ENCODE results near the gene MAP4K3.
"Not testable (repeated sequence)": the region's sequence is repeated elsewhere in the genome, so short reads cannot be mapped to it uniquely, and the experiment has no call there.

MAP4K3 gene

DNA sequence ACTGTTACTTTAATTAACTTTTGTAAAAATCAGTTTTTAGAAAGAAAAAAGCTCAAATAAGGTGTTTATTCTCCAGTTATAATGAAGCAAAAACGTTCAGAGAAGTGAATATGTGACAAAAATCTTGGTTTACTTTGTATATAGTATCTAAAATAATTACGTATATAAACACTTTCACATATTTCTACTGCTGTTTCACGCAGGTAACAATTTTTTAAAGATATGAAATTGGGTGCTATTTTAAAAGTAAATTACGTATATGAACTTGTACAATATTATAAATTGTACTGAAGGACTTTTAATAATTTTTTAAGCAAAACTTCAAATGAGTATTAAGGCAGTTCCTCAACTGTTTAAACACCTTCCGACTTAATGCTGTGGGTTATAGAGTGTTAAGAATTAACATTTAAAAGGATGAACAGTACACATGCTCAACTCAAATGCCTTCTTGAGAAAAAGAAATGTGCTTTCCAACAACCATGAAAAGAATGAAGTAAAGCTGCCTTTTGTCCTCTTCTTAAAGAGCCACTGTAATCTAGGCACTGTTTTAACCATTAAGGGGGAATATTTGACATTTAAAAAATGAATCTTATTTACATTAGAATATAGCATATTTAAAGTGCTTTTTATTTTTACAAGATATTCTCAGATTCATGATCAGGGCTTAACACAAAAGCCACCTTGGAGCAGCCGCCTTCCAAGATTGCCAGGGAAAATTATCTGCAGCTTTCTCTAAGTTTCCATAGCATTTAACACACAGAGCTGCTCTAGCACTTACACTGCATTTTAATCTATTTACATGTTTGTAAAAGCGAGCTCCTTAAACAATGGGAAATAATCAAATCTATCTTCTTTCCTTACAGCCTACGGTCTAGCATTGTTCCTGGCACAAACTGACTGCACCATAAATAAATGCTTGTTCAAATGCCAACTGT lies 136.8 kb downstream of the MAP4K3 start:
- DNase-seq = no peak

DNA sequence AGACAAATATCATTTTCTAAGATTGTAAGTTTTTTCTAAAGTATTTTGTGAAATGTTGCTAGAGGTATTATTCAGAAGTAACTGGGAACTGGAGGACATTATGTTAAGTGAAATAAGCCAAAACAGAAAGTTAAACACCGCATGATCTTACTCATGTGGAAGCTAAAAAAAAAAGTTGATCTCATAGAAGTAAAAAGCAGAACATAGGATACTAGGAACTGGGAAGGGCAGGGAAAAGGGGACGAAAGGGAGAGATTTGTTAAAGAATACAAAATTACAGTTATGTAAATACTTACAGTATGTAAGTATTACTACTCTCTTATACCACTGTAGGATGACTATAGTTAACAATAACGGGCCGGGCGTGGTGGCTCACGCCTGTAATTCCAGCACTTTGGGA lies 146.7 kb downstream of the MAP4K3 start:
- no peak for DNase-seq

GRCh38 chr2:39289609-39290008 lies 147.5 kb downstream of the MAP4K3 start:
- no peak for DNase-seq

DNA sequence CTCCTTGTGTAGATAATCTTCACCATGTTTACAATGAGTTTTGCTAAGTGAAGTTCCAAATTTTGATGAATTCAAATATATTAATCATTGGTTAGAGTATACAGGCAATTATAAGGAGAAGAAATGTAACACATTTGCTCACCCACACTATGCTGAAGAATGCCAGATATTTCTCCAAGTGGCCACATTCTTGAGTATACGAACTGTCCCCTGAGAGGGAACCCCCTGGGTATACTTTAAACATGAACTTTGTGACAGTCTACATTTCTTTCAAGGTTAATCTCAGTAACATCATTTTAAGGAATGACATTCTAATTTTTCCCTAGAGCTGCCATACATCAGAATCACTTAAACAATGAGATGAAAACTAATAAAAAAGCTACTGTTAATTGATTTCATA lies 153.5 kb downstream of the MAP4K3 start:
- DNase-seq = no peak

DNA sequence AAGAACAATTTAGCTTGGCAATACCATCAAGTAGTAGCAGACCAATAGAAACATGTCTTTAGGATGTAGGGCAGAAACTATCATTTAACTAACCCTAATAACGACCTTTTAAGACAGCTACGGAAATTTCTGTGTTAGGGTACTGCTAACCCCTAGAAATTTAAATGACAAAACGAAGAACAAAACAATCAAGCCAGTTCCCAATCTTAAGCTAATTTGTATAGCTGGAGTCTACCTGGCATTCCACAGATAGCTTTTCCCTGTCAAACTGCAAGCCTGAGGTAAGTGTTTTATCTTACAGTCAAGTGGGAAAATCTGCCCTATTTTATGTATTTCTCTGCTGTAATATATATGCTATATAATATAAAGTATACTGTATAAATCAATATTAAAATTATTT lies 155.7 kb downstream of the MAP4K3 start:
- DNase-seq = no peak

GRCh38 chr2:39275016-39275415 lies 162.1 kb downstream of the MAP4K3 start:
- DNase-seq = no peak

- DNase-seq = no peak
These were observed 167.1 kb downstream of the MAP4K3 start for GRCh38 chr2:39269941-39270340.

DNA sequence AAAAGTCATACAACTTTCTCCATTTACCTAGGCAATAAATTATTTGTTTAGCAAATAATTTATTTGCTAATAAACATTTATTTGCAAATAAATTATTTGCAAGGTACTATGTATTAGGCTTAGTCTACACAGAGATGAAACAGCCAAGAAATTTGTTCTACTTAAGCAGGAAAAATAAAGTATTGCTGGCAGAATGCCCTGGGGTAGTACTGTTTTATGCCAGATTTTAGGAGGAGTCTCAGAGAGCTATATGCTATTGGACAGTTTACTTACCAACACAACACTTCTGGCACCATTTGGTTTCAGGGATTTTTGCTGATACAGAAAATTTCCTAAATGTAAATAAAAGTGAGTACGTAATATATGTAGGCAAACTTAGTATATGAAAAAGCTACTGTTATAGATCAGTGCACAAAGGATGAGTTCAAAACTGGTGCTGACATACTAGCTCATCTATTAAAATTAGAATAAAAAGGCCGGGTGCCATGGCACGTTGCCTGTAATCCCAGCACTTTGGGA lies 170.1 kb downstream of the MAP4K3 start:
- no peak for DNase-seq

GRCh38 chr2:39266139-39266805 lies 170.8 kb downstream of the MAP4K3 start:
- DNase-seq = no peak

- DNase-seq = no peak
These were observed 171.8 kb downstream of the MAP4K3 start for GRCh38 chr2:39265315-39265714.

DNA sequence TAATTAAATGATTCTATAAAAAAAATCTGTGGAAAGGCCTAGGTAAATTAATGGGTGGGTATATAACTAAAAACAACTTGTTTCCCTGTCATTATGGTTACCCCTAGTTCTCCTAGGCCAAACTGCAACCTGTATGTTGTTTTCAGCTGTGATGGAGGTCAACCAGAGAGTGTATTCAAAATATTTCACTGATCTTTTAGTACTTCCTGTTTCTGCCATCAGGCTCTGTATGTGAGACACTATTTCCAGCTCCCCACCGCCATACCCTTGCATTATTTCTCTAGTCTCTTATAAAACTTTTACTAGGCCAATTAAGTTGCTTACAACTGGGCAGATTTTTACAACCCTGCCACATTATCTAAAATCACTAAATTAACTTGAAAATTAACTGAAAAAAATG lies 172.4 kb downstream of the MAP4K3 start:
- DNase-seq = no peak

DNA sequence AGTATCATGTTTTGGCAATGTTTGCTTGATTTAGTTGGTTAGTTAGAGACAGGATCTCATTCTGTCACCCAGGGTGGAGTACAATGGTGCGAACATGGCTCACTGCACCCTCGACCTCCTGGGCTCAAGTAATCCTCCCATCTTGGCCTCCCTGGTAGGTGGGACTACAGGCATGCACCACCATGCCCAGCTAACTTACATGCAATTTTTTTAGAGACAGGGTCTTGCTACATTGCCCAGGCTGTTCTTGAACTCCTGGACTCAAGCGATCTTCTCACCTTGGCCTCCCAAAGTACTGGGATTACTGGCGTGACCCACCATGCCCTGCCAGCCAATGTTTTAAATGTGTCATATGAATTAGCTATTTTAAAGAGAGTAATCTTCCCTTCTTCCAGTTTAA lies 177.0 kb downstream of the MAP4K3 start:
- DNase-seq = no peak

DNA sequence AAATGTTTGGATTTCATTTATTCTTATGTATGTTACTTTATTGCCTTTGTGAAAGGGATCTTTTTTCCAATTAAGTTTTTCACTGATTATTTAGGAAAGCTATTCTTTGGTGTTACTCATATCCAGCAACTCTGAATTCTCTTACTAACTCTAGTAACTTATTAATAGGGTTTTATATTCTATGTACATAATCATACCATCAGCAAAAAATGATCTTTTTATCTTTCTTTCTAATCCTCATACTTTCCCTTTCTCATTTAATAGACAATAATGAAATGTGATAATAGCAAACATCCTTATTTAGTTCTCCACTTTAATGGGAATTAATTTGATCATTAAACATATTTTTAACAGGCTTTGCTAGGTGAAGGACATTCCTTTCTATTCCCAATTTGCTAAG lies 181.0 kb downstream of the MAP4K3 start:
- DNase-seq = no peak

DNA sequence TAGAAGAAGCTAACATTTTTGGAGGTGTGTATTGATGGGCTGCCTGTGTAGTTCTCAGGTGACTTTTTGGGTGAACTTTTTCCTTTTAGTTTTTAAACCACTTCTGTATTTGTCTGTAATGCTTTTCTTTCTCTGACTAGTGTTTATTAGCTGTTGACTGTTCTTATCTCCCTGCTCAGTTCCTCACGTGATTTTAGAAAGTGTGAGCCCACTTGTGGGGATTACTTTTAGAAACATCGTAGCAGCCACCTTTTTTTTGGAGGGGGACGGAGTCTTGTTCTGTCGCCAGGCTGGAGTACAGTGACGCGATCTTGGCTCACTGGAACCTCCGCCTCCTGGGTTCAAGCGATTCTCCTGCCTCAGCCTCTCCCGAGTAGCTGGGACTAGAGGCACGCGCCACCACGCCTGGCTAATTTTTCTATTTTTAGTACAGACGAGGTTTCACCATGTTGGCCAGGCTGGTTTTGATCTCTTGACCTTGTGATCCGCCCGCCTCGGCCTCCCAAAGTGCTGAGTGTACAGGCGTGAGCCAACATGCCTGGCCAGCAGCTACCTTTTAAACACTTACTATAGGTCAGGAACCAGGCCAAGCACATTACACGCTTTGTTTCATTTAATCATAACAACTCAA lies 184.1 kb downstream of the MAP4K3 start:
- no peak for DNase-seq

DNA sequence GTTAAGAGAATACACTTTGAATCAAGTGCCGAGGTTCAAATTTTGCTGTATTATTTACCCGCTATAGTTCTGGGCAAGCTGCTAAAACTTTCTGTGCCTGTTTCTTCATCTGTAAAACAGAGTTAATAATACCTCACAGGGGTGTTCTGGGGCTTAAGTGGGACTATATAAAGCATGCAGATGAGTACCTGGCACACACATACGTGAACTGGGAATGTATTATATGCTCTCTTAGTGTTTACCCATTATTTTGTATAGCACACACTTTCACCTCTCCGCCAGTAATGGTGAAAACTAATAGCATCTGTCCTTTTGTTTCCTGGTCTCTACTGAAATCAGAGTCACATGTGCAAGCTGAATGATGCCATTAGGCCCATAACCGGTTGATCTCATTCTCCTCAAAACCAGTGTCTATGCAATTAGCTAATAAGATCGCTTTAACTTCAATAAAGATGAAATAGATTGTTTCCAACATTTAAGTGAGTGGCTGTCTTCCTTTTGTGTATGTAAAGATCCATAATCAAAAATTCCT lies 189.5 kb downstream of the MAP4K3 start:
- no peak for DNase-seq

DNA sequence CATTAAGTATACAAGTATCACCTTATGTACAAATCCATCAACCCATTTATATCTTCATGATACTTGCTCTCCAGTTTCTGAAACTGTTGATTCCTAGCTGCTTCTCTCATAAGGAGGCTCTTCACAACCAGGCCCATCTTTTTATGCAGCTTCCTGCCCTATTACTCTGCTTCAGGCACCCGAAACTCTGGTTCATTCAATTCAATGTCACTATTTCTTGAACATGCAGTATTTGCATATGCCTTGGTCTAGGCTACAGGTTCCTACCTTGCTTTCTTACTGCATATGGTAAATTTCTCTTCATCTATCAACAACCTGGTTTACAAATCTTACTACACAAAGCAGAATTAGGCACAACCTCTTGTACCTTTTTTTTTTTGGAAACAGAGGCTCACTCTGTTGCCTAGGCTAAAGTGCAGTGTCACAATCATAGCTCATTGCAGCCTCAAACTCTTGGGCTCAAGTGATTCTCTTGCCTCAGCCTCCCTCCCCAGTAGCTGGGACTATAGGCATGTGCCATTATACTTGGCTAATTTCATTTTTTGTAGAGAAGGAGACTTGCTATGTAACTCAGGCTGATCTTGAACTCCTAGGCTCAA lies 190.6 kb downstream of the MAP4K3 start:
- DNase-seq = no peak

- peak; percentile 19 to 27 for DNase-seq
These were observed 192.0 kb downstream of the MAP4K3 start for GRCh38 chr2:39244963-39245625.

- DNase-seq = not testable (repeated sequence)
These were observed 192.7 kb downstream of the MAP4K3 start for GRCh38 chr2:39244241-39244862.

DNA sequence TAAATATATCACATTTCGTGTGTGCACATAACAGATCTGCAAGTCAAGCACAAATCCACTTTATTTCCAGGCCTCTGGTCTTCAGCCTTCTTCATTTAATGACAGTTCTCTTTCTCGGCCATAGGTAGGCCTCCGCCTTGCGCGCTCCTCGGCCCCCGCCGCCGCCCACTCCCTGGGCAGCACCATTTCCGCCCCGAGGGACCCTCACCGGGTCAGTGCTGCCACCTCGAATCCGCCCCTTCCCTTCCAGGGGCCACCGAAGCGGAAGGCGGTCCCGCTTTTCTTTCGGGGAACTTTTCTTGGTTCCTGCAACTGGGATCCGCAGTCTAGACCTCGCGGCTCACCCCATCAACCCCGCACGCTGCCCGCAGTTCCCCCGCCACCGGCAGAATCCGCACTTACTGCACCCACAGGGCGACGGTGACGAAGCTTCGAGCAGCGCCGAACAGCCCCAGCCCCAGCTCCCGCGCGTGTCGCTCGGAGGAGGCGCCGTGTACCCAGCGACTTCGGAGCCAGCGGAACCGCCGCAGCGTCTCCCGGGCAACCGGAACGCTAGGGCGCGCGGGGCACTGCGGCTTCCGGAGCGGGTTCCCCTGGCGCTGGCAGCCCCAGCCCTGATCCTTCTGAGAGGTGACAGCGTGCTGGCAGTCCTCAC lies 193.5 kb downstream of the MAP4K3 start, which contains the start of gene CDKL4:
TSS of gene CDKL4 (minus strand) at position 502 of the 655 bp plus-strand sequence.
- DNase-seq = peak in 1 of 2 donors; percentile 21

GRCh38 chr2:39241588-39241987 lies 195.5 kb downstream of the MAP4K3 start:
- DNase-seq = no peak

DNA sequence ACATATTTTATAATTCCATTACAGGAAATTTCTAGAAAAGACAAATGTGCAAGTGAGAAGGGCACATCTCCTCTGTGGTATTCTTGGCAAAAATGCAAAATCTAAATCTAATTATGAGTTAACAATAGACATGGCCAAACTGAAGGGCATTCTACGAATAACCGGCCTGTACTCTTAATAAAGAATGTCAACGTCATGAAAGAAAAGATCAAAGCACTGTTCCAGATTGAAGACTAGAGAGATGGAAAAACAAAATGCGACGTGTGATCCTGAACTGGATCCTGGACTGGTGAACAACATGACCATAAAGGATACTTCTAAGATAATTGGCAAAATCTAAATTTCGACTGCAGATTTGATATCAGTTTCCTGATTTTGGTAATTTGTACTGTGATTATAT lies 196.3 kb downstream of the MAP4K3 start:
- DNase-seq = no peak
